Measurements from ENCODE around the gene CCDC60. TPM values are rescaled to one million over a fixed set of nuclear protein-coding genes. Genes with fewer than 3 reads are reported as not detected.

The CCDC60 gene
- total RNA-seq, 1 donor from 2014 or later, result not detected

- H3K4me3 ChIP-seq, result no peak overlapping the region
- intact Hi-C loops (cut with DNase I), result no loop called here
- no peaks in the 10 kb centered on the region for H3K4me1 ChIP-seq
- no peaks in the 10 kb centered on the region for H3K36me3 ChIP-seq
- no peak for DNase-seq (ENCODE audit: low spot score in 2 of 2)
- H3K27ac ChIP-seq, result no peak overlapping the region
- no peak for TF ChIP-seq CTCF (IDR thresholded peaks at IDR 0.05)
- no peaks in the 10 kb centered on the region for H3K9me3 ChIP-seq
- H3K27me3 ChIP-seq, result no peaks in the 10 kb centered on the region
These were observed 127.2 kb downstream of the CCDC60 start for GRCh38 chr12:119461636-119462214.

GRCh38 chr12:119463211-119463926 is 128.8 kb downstream of the CCDC60 start:
- Histone ChIP-seq H3K9me3 (no peaks in the 10 kb centered on the region), H3K27me3 (no peaks in the 10 kb centered on the region), H3K27ac (no peak overlapping the region), H3K4me3 (no peak overlapping the region), H3K36me3 (no peaks in the 10 kb centered on the region), H3K4me1 (no peaks in the 10 kb centered on the region)
- TF ChIP-seq CTCF (IDR thresholded peaks at IDR 0.05), result no peak
- DNase-seq (ENCODE audit: low spot score in 2 of 2), result no peak
- intact Hi-C loops (cut with DNase I), result no loop called here

GRCh38 chr12:119468296-119468695 is 133.8 kb downstream of the CCDC60 start:
- no peak for TF ChIP-seq CTCF (IDR thresholded peaks at IDR 0.05)
- no peaks in the 10 kb centered on the region for H3K36me3 ChIP-seq

GRCh38 chr12:119475650-119476049 is 141.1 kb downstream of the CCDC60 start:
- Histone ChIP-seq H3K27ac (no peak overlapping the region), H3K9me3 (peaks cover 0 to 5% of the 10 kb centered on the region in 2 donors), H3K27me3 (no peaks in the 10 kb centered on the region), H3K36me3 (no peaks in the 10 kb centered on the region), H3K4me3 (no peak overlapping the region), H3K4me1 (no peaks in the 10 kb centered on the region)
- intact Hi-C loops (cut with DNase I), result no loop called here
- TF ChIP-seq CTCF (IDR thresholded peaks at IDR 0.05), result no peak
- no peak for DNase-seq (ENCODE audit: low spot score in 2 of 2)

More at GRCh38 chr12:119468296-119468695, 133.8 kb downstream of the CCDC60 start:
- H3K27ac ChIP-seq, result no peak overlapping the region
- no peak for DNase-seq (ENCODE audit: low spot score in 2 of 2)
- no peaks in the 10 kb centered on the region for H3K4me1 ChIP-seq
- H3K27me3 ChIP-seq, result no peaks in the 10 kb centered on the region
- H3K9me3 ChIP-seq, result no peaks in the 10 kb centered on the region
- H3K4me3 ChIP-seq, result no peak overlapping the region
- intact Hi-C loops (cut with DNase I), result no loop called here

GRCh38 chr12:119476951-119477350 is 142.4 kb downstream of the CCDC60 start:
- Histone ChIP-seq H3K27me3 (no peaks in the 10 kb centered on the region), H3K27ac (no peak overlapping the region), H3K36me3 (no peaks in the 10 kb centered on the region), H3K4me1 (no peaks in the 10 kb centered on the region), H3K9me3 (peaks cover 0 to 5% of the 10 kb centered on the region in 2 donors), H3K4me3 (no peak overlapping the region)
- TF ChIP-seq CTCF (IDR thresholded peaks at IDR 0.05), result no peak
- intact Hi-C loops (cut with DNase I), result no loop called here
- DNase-seq (ENCODE audit: low spot score in 2 of 2), result no peak

All from ascending aorta (tissue), 2 donors.